Stimulated activated CD8-positive, alpha-beta memory T cell treated with anti-CD3 and anti-CD28 coated beads, Interleukin-4, amount 100 ng/mL, for 48 hours (primary cell): Measurements from ENCODE around the gene PIK3CD.
"Not testable (repeated sequence)": the region's sequence is repeated elsewhere in the genome, so short reads cannot be mapped to it uniquely, and the experiment has no call there.

Source experiments
- DNase-seq: peaks from one replicate; pipeline ENCODE4 v3.0.0-alpha.2; 2020

Gene PIK3CD

DNA sequence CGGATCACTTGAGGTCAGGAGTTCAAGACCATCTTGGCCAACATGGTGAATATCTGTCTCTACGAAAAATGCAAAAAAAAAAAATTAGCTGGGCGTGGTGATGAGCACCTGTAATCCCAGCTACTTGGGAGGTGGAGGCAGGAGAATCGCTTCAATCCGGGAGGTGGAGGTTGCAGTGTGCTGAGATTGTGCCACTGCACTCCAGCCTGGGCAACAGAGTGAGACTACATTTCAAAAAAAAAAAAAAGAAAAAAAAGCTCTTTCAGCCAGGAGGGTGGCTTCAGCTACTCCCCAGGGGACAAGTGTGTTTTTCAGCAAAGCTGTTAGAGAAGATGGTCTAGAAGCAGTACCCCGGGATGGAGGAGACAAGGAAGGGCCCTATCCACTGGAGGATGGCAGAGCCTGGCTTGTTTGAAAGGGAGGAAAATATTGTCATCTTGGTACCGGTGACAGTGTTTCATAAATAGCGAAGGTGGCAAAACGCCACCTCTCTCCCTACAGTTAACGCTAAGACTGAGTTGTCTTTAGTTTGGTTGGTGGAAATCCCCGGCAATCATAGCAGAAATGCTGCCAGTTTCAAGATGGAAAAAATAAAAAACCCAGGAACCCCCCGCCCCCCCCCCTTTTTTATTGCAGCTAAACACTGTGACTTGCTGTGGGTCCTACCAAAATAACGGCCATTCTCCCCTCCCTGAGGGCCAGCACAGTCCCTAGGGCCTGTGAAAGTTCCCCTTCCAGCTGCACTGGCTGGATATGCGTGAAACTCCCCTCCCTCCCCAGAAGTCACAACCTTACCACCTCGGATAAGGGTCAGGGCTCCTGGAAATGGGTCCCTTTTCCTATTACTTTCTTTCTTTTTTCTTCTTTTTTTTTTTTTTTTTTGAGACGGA is 3.5 kb downstream of the PIK3CD start:
- DNase-seq = peak; percentile 64

GRCh38 chr1:9655836-9656235 is 4.3 kb downstream of the PIK3CD start:
- peak; percentile 39 for DNase-seq

GRCh38 chr1:9657521-9658032 is 6.0 kb downstream of the PIK3CD start:
- DNase-seq = peak; percentile 58

DNA sequence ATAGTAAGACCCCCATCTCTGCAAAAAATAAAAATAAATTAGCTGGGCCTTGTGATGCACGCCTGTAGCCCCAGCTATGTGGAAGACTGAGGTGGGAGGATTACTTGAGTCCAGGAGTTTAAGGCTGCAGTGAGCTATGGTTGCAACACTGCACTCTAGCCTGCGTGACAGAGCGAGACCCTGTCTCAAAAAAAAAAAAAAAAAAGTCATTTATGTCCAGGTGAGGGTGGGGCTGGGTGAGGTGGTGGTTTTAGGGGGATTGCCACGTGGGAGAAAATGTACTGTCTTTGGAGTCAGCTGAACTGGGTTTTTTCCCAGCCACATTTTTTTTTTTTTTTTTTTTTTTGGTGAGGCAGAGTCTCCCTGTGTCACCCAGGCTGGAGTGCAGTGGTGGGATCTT is 6.7 kb downstream of the PIK3CD start:
- DNase-seq = peak; percentile 51

DNA sequence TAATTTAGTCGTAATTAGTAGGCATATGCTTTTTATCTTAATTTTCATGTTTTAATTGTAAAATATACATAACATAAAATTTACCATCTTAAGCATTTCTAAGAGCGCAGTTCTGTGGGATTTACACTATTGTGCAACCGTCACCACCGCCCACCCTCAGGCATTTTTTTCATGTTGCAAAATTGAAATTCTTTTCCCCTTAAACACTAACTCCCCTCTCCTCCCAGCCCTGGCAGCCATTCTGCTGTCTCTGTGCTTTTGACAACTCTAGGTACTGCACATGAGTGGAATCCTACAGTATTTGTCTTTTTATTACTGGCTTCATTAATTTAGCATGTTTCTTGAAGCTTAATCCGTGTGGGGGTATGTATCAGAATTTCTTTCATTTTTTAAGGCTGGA is 7.8 kb downstream of the PIK3CD start:
- no peak for DNase-seq

- no peak for DNase-seq
Measured at GRCh38 chr1:9663257-9663656, 11.7 kb downstream of the PIK3CD start.

DNA sequence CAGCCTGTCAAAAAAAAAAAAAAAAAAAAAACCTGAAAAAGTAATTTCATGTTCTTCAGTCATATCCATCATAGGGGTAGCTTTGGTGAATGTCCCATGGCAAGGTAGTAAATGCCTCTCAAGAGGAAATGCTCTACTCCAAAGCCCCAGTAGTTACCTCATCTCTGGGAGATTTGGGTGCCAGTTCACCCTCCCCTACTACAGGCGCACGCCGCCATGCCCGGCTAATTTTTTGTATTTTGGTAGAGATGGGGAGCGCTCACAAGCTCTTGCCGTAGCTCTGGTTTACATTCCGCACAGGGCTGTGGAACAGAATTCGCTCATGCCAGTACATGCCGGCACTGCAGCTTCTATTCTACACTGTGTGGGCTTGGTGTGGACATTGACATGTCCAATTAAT is 13.7 kb downstream of the PIK3CD start:
- no peak for DNase-seq

DNA sequence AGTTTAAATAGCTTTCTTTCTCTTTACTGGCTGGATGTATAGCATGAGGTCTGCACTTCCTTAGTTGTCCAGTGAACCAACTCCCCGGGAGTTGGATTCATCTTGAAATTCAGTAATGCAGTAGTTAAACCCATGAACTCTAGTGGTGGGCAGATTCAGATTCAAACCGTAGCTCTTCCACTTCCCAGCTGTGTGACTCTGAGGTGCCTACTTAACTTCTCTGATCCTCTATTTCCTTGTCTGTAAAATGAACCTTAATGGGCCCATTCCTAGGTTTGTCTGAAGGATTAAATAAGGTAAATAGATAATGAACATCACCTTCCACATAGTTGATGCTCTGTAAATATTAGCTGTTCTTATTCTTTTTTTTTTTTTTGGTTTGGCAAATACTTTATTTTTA is 16.5 kb downstream of the PIK3CD start:
- no peak for DNase-seq

DNA sequence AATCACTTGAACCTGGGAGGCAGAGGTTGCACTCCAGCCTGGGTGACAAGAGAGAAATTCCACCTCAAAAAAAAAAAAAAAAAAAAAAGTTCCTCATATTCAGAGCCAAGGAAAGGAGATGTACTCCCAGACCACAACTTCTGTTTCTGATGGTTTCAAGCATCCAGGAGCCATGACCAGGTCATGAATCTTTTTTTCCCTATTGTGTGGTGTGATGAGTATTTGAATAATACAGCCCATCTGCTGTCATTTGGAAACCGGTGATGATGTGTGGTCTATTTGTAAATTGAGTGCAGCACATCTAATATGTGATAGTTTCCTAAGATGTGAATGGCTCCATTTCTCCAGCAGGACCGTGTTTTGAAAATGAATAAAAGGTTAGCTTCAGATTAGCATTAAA is 18.6 kb downstream of the PIK3CD start:
- no peak for DNase-seq

GRCh38 chr1:9671377-9672140 is 20.0 kb downstream of the PIK3CD start:
- DNase-seq = no peak

DNA sequence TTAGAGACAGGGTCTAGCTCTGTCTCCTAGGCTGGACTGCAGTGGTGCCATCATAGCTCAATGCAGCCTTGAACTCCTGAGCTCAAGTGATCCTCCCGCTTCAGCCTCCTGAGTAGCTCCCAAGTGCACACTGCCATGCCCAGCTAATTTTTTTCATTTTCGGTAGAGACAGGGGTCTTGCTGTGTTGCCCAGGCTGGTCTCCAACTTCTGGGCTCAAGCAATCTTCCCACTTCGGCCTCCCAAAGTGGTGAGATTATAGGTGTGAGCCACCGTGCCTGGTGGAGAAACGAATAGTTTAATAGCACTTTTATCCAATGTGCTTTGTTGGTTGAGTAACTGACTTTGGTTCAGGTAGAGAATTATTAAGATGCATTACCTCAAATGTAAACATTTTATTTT is 20.9 kb downstream of the PIK3CD start:
- DNase-seq = no peak

GRCh38 chr1:9675393-9675792 is 23.9 kb downstream of the PIK3CD start:
- DNase-seq = no peak

DNA sequence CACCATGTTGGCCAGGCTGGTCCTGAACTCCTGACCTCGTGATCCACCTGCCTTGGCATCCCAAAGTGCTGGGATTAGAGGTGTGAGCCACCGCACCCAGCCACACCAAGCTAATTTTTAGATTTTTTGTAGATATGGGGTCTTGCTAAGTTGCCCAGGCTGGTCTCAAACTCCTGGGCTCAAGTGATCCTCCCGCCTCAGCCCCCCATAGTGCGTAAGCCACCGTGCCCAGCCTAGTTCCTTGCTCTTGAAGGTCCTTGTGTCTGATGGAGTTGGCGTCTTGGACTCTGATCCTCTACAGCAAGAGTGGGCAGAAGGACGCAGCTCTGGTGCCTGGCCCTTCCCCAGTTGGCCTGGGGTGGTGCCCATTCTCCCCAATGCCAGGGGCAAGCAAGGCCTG is 24.6 kb downstream of the PIK3CD start:
- not testable (repeated sequence) for DNase-seq

- DNase-seq = no peak
Measured at GRCh38 chr1:9676815-9677393, 25.4 kb downstream of the PIK3CD start.

DNA sequence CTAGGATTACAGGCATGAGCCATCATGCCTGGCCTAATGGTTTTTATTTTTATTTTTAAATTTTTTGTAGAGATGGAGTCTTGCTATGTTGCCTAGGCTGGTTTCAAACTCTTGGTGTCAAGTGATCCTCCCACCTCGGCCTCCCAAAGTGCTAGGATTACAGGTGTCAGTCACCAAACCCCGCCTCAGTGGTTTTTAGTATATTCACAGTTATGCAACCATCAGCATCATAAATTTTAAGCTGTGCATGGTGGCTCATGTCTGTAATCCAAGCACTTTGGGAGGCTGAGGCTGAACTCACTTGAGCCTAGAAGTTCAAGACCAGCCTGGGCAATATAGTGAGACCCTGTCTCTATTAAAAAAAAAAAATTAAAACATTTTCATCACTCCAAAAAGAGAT is 28.6 kb downstream of the PIK3CD start:
- DNase-seq = no peak

DNA sequence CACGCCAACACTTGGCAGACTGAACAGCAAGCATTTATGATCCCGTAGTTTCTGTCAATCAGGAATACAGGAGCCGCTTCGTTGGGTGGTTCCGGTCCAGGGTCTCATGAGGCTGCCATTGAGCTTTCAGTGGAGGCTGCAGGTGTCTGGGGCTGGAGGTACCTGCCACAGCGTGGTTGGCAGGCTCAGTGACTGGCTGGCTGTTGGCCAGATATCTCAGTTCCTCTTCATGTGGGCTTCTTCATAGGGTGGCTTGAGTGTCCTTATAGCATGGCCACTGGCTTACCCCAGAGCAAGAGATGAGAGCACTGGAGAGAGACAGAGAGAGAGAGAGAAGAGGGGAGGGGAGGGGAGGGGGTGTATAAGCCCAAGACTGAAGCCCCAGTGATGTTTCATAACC is 29.3 kb downstream of the PIK3CD start:
- DNase-seq = no peak

- no peak for DNase-seq
Measured at GRCh38 chr1:9684801-9685200, 33.3 kb downstream of the PIK3CD start.

- DNase-seq = peak; percentile 82
Measured at GRCh38 chr1:9687120-9687873, 35.8 kb downstream of the PIK3CD start.

- no peak for DNase-seq
Measured at GRCh38 chr1:9687874-9688582, 36.5 kb downstream of the PIK3CD start.

DNA sequence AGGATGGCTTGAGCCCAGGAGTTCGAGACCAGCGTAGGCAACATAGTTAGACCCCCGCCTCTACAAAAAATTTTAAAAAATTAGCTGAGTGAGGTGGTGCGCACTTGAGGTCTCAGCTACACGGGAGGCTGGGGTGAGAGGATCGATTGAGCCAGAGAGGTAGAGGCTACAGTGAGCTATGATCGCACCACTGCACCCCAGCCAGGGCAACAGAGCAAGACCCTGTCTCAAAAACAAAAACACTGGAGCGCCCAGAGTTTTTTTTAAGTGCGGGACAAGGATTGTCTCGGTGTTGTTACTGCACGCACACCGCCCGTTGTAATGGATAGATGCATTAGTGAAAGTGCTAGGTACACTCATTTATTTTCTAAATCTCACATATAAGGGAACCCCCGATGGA is 37.1 kb downstream of the PIK3CD start:
- DNase-seq = no peak

DNA sequence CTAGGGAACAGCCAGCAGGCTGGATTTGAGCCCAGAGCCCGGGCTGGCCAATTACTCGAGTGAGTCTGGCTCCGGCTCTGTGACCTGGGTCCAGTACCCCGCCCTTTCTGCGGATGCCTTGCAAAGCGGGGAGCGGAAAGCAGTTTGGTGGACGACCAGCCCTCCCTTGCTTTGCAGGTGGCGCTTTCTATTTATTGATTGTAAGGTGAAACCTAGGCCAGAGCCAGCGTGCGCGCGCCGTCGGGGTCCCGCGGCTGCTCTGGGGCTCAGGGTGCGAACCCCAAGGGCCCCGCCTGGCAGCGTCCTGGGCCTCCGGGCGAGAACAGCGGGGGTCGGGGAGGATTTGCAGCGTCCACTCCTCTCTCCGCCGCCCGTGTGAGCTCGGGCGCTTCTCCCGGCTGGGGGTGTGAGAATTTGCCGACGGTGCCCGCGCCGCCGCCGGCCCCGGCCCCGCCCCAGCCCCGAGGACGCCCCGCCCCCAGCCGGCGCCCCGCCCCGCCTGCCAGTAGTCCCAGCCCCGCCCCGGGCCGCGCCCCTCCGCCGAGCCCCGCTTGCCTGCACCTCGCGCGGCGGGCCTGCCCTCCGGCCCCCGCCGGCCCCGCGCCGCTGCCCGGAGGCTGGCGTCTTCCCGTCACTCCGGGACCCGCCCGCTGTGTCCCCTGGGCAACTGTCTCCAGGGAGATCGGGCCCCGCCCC is 37.6 kb downstream of the PIK3CD start:
- DNase-seq = peak; percentile 90

DNA sequence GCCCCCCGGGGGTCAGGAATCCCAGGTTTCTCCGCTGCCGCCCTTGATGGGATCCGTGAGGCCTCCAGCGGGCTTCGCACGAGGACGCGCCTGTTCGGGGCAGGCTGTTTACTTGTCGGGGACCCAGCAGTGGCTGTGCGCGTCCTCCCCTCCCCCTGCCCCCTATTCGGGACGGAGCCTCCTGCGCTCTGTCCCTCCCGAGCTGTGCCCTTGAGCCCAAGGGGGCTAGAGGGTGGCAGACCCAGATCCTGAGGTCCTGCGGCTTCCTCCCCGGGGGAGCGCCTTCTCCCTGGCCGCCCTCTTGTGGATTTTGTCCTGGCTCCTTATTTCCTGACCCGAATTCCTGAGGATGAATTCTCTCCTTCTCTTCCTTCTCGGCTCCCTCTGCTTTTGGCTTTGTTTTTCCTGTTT is 38.4 kb downstream of the PIK3CD start:
- no peak for DNase-seq
